HL-60 (cell line): ENCODE data around the gene RFXANK.

Experiments used
- DNase-seq, 2 experiments: peaks; one replicate each; pipeline ENCODE4 v3.0.0-alpha.2; 2010 to 2020; ENCODE audit warnings: low read depth in 1 of 2, low spot score in 1 of 2
- H3K27ac ChIP-seq: fragments of 250-450 bp; sonication (Bioruptor Pico); replicated peaks from 2 replicates; pipeline ENCODE4 v1.5.1; 2020; ENCODE audit warnings: mild to moderate bottlenecking, moderate library complexity
- H3K27me3 ChIP-seq: fragments of 250-450 bp; sonication (Bioruptor Pico); 2 replicates; pipeline ENCODE4 v1.5.1; 2021; ENCODE audit warnings: mild to moderate bottlenecking, moderate library complexity; ENCODE audit not compliant: insufficient read depth, poor library complexity, severe bottlenecking
- H3K4me3 ChIP-seq: replicated peaks from 2 replicates; pipeline ENCODE4 v1.5.1; 2011; ENCODE audit warnings: mild to moderate bottlenecking, control low read depth, low read length; ENCODE audit not compliant: insufficient read depth
- GABPA ChIP-seq: IDR thresholded peaks from 2 replicates; pipeline ENCODE4 v1.6.1; 2012; ENCODE audit warnings: low read depth
- POLR2AphosphoS5 ChIP-seq: IDR thresholded peaks from 2 replicates; pipeline ENCODE4 v1.6.1; 2012; ENCODE audit warnings: low read depth
- SPI1 ChIP-seq: IDR thresholded peaks from 2 replicates; pipeline ENCODE4 v1.6.1; 2012; ENCODE audit warnings: low read depth, mild to moderate bottlenecking, borderline replicate concordance
- TF ChIP-seq, protein P1 (sequence below): IDR thresholded peaks from 2 replicates; pipeline ENCODE4 v1.6.1; 2012; ENCODE audit warnings: low read depth; ENCODE audit not compliant: insufficient replicate concordance
- TF ChIP-seq, protein P2 (sequence below): IDR thresholded peaks from one replicate; pipeline ENCODE4 v1.5.1; 2011; ENCODE audit warnings: low read length, control low read depth, inconsistent platforms; ENCODE audit not compliant: insufficient read depth

Gene RFXANK

DNA sequence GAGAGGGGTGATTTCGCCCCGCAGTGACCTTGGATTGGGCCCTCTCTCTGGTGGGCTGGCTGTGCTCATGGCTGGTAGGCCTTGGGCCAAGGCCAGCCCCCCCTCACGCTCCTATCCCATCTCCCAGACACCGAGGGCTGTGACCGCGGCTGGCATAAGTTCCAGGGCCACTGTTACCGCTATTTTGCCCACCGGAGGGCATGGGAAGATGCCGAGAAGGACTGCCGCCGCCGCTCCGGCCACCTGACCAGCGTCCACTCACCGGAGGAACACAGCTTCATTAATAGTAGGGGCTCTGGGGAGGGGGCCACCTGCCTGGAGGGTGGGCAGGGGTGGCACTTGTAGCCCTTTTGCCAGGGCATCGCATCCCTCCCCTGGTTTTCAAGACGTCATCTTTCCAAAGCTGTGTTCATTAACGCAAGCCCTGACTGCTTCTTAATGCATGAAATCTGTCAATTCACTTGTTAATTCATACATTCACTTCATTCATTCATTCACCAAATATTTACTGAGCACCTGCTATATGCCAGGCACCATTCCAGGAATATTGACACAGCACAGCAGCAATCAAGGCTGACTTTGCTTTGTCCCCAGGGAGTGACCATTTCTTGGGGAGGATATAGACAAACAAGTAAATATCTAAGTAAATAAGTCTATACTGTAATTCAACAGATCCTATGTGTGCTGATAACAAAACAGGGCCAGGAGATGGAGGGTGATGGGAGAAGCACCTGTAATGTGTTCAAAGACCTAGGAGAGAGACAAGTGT is 46.3 kb downstream of the RFXANK start:
- H3K4me3 ChIP-seq = no peak overlapping the region
- TF ChIP-seq SPI1 = no peak
- TF ChIP-seq, protein P1, sequence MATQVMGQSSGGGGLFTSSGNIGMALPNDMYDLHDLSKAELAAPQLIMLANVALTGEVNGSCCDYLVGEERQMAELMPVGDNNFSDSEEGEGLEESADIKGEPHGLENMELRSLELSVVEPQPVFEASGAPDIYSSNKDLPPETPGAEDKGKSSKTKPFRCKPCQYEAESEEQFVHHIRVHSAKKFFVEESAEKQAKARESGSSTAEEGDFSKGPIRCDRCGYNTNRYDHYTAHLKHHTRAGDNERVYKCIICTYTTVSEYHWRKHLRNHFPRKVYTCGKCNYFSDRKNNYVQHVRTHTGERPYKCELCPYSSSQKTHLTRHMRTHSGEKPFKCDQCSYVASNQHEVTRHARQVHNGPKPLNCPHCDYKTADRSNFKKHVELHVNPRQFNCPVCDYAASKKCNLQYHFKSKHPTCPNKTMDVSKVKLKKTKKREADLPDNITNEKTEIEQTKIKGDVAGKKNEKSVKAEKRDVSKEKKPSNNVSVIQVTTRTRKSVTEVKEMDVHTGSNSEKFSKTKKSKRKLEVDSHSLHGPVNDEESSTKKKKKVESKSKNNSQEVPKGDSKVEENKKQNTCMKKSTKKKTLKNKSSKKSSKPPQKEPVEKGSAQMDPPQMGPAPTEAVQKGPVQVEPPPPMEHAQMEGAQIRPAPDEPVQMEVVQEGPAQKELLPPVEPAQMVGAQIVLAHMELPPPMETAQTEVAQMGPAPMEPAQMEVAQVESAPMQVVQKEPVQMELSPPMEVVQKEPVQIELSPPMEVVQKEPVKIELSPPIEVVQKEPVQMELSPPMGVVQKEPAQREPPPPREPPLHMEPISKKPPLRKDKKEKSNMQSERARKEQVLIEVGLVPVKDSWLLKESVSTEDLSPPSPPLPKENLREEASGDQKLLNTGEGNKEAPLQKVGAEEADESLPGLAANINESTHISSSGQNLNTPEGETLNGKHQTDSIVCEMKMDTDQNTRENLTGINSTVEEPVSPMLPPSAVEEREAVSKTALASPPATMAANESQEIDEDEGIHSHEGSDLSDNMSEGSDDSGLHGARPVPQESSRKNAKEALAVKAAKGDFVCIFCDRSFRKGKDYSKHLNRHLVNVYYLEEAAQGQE = no peak
- TF ChIP-seq GABPA = no peak
- no peak for TF ChIP-seq POLR2AphosphoS5
- TF ChIP-seq, protein P2, sequence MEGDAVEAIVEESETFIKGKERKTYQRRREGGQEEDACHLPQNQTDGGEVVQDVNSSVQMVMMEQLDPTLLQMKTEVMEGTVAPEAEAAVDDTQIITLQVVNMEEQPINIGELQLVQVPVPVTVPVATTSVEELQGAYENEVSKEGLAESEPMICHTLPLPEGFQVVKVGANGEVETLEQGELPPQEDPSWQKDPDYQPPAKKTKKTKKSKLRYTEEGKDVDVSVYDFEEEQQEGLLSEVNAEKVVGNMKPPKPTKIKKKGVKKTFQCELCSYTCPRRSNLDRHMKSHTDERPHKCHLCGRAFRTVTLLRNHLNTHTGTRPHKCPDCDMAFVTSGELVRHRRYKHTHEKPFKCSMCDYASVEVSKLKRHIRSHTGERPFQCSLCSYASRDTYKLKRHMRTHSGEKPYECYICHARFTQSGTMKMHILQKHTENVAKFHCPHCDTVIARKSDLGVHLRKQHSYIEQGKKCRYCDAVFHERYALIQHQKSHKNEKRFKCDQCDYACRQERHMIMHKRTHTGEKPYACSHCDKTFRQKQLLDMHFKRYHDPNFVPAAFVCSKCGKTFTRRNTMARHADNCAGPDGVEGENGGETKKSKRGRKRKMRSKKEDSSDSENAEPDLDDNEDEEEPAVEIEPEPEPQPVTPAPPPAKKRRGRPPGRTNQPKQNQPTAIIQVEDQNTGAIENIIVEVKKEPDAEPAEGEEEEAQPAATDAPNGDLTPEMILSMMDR = no peak
- H3K27ac ChIP-seq = no peak overlapping the region
- no peaks in the 10 kb centered on the region for H3K27me3 ChIP-seq
- DNase-seq = no peak

DNA sequence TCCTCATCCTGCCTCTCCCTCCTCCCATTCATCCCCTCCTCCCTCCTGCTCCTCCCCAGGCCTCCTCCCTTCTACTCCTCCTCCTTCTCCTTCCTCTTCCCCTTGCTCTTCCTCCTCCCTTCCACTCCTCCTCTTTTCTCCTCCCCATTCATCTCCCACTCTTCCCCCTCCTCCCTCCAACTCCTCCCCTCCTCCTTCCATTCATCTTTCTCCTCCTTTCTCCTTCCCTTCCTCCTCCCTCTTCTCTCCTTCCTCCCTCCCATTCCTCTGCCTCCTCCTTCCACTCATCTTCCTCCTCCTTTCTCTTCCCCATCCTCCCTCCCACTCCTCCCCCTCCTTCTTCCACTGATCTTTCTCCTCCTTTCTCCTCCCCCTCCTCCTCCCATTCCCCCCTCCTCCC is 47.6 kb downstream of the RFXANK start:
- TF ChIP-seq, protein P1 = no peak
- TF ChIP-seq, protein P2 = no peak
- TF ChIP-seq SPI1 (no peak), POLR2AphosphoS5 (no peak), GABPA (no peak)
- Histone ChIP-seq H3K4me3 (no peak overlapping the region), H3K27me3 (no peaks in the 10 kb centered on the region), H3K27ac (no peak overlapping the region)
- no peak for DNase-seq

DNA sequence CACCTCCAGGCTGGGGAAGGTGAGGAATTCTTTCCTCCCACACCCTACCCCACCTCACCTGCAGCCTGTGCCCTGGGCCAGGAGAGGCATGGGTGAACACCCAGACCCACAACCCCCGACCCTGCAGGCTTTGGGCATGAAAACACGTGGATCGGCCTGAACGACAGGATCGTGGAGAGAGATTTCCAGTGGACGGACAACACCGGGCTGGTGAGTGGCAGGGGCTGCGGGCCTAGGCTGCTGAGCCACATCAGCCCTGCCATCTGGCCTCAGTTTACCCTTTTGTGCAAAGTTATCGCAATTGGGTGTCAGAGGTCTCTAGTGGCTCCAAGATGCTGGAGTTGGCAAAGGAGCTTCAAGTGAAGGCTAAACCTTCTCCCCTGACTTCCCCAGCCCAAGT is 48.4 kb downstream of the RFXANK start:
- no peak overlapping the region for H3K4me3 ChIP-seq
- no peak overlapping the region for H3K27ac ChIP-seq
- no peak for DNase-seq
- H3K27me3 ChIP-seq = no peaks in the 10 kb centered on the region
- TF ChIP-seq, protein P2 = no peak
- TF ChIP-seq GABPA (no peak), SPI1 (no peak), POLR2AphosphoS5 (no peak)
- TF ChIP-seq, protein P1 = no peak
